Measurements from ENCODE around the gene MEIS2.

Gene MEIS2

DNA sequence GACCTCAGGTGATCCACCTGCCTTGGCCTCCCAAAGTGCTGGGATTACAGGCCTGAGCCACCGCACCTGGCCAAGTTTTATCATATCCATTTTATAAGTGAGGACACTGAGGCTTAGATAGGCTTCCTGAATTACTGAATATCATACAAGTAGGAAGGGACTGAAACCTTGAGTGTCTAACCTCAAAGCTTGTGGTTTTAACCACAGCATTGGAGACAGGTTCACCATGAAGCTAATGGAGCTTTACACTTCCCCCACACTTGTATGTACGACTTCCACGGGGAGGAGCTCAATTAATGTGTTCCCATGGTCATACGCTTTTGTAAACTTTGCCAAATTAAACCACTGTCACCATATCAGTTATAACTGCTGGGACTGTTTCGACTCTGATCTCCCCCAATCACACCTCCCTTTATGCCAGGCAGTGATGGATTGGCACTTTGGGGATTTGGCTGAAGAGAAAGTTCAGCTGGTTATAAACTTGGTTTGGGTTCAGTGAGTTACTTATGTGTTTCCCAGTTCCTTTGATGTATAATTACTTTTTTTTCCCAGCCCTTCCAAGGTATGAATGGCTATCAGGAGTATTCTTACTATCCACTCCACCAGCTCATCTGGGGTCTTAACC, 38.4 kb upstream of the MEIS2 start:
- no peak for DNase-seq (ENCODE audit: low read depth)
- no peak overlapping the region for H3K4me3 ChIP-seq (ENCODE audit: low read length)
- TF ChIP-seq, protein P1, sequence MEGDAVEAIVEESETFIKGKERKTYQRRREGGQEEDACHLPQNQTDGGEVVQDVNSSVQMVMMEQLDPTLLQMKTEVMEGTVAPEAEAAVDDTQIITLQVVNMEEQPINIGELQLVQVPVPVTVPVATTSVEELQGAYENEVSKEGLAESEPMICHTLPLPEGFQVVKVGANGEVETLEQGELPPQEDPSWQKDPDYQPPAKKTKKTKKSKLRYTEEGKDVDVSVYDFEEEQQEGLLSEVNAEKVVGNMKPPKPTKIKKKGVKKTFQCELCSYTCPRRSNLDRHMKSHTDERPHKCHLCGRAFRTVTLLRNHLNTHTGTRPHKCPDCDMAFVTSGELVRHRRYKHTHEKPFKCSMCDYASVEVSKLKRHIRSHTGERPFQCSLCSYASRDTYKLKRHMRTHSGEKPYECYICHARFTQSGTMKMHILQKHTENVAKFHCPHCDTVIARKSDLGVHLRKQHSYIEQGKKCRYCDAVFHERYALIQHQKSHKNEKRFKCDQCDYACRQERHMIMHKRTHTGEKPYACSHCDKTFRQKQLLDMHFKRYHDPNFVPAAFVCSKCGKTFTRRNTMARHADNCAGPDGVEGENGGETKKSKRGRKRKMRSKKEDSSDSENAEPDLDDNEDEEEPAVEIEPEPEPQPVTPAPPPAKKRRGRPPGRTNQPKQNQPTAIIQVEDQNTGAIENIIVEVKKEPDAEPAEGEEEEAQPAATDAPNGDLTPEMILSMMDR (IDR thresholded peaks at IDR 0.05; ENCODE audit: insufficient read depth, low read depth, low read length, missing control alignments): no peak

DNA sequence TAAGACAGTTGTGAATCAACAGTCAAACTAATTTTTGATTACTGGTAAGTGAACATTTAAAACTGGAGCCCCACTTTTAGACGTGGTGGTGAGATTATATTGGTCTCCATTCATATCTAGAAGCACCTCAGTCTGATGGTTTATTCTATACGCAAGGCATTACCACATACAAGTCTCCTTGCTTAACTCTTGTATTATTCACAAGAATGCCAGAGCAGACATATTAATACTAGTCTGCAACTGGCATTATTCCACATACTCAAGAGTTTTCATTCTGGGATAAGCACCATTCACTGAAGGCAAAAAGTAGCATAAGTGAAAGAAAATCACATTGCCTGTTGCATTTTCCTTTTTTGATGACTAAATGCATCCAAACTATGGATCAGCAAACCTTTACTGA, 36.9 kb upstream of the MEIS2 start:
- TF ChIP-seq, protein P1 (IDR thresholded peaks at IDR 0.05; ENCODE audit: insufficient read depth, low read depth, low read length, missing control alignments): no peak
- H3K4me3 ChIP-seq (ENCODE audit: low read length): no peak overlapping the region
- no peak for DNase-seq (ENCODE audit: low read depth)

GRCh38 chr15:37136666-37137065, 36.3 kb upstream of the MEIS2 start:
- TF ChIP-seq, protein P1 (IDR thresholded peaks at IDR 0.05; ENCODE audit: insufficient read depth, low read depth, low read length, missing control alignments): no peak
- DNase-seq (ENCODE audit: low read depth): no peak
- no peak overlapping the region for H3K4me3 ChIP-seq (ENCODE audit: low read length)

GRCh38 chr15:37135225-37135624, 34.9 kb upstream of the MEIS2 start:
- H3K4me3 ChIP-seq (ENCODE audit: low read length): no peak overlapping the region
- DNase-seq (ENCODE audit: low read depth): peak; percentile 39
- TF ChIP-seq, protein P1 (IDR thresholded peaks at IDR 0.05; ENCODE audit: insufficient read depth, low read depth, low read length, missing control alignments): peak; percentile 62

DNA sequence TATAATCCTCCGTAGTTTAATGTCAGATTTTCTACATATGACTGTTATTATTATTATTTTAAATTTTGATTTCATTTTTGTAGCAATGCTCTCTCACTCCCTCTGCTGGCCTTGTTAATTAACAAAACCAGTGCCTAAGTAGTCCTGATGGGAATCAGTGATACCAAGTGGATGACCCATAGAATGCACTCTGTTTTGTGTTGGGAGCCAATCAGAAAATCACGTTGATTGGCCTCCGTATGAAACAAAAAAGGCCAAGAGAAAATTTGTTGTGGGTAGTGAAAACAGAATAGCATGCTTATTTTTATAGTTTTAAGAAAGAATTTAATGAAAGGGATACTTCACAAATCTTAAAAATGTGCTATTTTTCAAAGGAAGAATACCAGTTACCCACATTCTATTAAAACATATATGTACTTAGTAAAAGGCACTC, 34.4 kb upstream of the MEIS2 start:
- DNase-seq (ENCODE audit: low read depth): peak; percentile 59
- no peak overlapping the region for H3K4me3 ChIP-seq (ENCODE audit: low read length)
- TF ChIP-seq, protein P1 (IDR thresholded peaks at IDR 0.05; ENCODE audit: insufficient read depth, low read depth, low read length, missing control alignments): peak; percentile 81

DNA sequence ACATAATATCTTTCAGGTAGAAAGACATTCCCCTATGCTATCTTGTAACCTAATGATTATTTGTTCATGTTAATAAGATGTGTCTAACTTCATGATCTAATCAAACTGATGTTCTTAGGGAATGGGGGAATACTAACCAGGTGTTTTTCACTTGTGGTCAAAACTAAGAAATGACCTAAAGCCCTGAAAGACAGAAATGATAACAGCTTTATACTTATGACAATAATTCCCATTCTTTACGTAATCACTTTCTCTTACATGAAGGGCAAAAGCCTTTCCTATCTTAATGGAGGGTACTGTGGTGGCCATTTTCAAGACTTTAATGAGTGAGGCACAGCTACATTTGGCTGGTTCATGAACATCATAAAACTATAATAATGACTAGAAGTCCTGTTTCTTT, 33.9 kb upstream of the MEIS2 start:
- H3K4me3 ChIP-seq (ENCODE audit: low read length): no peak overlapping the region
- no peak for DNase-seq (ENCODE audit: low read depth)
- TF ChIP-seq, protein P1 (IDR thresholded peaks at IDR 0.05; ENCODE audit: insufficient read depth, low read depth, low read length, missing control alignments): no peak

DNA sequence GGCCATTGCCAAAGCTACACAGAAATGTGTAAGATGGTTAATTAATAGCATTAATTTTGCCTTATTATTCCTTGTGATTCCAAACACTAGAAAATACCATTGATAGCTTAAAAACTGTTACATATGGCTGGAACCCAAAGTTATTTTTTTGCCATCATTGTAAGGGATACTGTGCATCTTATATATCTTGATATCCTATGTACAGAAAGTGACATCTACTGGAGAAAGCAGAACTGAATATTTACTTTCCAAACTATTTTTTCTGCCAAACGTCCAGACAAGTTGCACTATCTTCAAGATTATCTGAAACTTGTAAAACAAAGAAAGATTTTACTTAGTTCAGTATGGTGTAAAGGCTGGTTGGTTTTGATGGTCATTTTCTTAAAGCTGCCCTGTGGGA, 33.3 kb upstream of the MEIS2 start:
- no peak for DNase-seq (ENCODE audit: low read depth)
- no peak overlapping the region for H3K4me3 ChIP-seq (ENCODE audit: low read length)
- TF ChIP-seq, protein P1 (IDR thresholded peaks at IDR 0.05; ENCODE audit: insufficient read depth, low read depth, low read length, missing control alignments): peak; percentile 30

Measured in epithelial cell of esophagus (primary cell).